ENCODE measurements around the gene DLGAP5. TPM values are rescaled to one million over a fixed set of nuclear protein-coding genes. Genes with fewer than 3 reads are reported as not detected.

DLGAP5 gene
- total RNA-seq, 4 donors from 2014 or later: 0.82 to 11.5 (median 1.3) TPM

DNA sequence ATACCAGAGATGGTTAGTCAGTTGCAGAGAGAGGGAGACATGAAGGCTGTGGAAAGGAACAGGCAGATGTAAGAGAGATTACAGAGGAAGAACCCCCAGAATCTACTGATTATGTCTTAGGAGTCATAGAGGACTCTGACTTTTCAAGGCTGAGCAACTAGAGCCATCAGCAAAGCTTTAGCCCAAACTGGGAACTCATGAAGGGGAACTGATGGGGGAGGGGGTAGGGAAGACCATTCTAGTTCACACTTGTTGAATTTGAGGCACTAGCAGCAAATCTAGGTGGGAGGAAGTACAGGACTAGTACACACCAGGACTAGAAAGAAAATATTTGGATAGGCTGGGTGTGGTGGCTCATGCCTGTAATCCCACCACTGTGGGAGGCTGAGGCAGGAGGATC, 52.2 kb downstream of the DLGAP5 start:
- H3K4me1 ChIP-seq: peaks cover 14 to 50% (median 21%) of the 10 kb centered on the region in 4 donors
- H3K4me3 ChIP-seq: no peak overlapping the region
- in situ Hi-C loops (cut with MboI; ENCODE audit: low pct_ligation_motif_present in 1 of 4, low pct_unique_long_range_greater_than_20kb in 1 of 4, low sequenced_read_pairs in 3 of 4): loop anchor here in 1 of 4 donors (10.0 kb wide), 1 partner anchor 54 kb away; no protein-coding TSS in a partner anchor
- DNase-seq: no peak
- no peak overlapping the region for H3K27ac ChIP-seq
- TF ChIP-seq POLR2A (IDR thresholded peaks at IDR 0.05) (peak; percentile 11), EP300 (IDR thresholded peaks at IDR 0.05; ENCODE audit: low read depth) (no peak), POLR2AphosphoS5 (IDR thresholded peaks at IDR 0.05) (no peak)
- TF ChIP-seq, protein P1, sequence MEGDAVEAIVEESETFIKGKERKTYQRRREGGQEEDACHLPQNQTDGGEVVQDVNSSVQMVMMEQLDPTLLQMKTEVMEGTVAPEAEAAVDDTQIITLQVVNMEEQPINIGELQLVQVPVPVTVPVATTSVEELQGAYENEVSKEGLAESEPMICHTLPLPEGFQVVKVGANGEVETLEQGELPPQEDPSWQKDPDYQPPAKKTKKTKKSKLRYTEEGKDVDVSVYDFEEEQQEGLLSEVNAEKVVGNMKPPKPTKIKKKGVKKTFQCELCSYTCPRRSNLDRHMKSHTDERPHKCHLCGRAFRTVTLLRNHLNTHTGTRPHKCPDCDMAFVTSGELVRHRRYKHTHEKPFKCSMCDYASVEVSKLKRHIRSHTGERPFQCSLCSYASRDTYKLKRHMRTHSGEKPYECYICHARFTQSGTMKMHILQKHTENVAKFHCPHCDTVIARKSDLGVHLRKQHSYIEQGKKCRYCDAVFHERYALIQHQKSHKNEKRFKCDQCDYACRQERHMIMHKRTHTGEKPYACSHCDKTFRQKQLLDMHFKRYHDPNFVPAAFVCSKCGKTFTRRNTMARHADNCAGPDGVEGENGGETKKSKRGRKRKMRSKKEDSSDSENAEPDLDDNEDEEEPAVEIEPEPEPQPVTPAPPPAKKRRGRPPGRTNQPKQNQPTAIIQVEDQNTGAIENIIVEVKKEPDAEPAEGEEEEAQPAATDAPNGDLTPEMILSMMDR (IDR thresholded peaks at IDR 0.05): no peak
- H3K9me3 ChIP-seq: no peaks in the 10 kb centered on the region
- intact Hi-C loops (cut with DNase I; ENCODE audit: low total_unique reads): no loop called here
- peaks cover 0 to 53% (median 20%) of the 10 kb centered on the region in 4 donors for H3K36me3 ChIP-seq
- H3K27me3 ChIP-seq: no peaks in the 10 kb centered on the region

- H3K4me3 ChIP-seq: peak overlapping the region in 1 of 4 donors; percentile 5
These were observed 53.3 kb downstream of the DLGAP5 start for GRCh38 chr14:55138091-55138490.

DNA sequence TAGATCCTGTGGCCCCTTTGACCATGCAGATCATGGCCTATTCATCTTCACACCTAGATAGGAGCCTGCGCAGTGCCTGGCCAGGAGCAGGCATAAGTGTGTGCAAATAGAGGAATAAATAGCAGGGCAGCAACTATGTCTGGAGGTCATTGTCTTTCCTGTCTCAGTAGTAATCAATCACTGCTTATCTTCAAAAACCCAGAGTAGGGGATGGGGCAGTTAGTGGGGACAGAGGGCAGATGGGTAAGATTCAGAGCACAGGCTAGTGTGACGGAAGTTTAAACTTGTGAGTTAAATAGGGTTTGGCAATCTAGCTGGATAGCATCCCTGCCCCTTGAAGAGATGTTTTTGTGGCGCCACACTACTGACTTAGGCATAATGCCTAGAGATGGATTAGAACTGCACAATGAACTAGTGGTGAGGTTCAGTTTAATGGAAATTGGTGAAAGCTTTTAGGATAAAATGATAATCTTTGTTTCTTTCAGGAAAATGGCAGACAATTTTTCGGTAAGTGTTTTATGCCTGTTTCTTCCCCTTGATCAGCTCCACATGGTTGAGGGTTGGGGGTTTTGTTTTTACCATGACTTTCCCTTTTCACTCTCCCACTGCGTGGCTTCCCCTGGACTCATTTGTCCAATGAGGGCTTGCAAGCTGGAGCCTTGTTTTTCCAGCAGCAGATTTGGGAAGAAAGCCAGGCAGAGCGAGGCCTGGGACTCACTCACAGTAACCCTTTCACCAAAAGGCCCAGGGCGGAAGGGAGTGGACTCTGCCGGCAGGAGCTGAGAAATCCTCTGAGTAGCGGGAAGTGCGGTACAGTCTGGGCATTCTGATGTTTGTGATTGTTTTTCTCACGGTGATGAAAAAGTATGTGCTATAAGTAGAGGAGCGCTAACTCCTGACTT, 54.2 kb downstream of the DLGAP5 start:
- in situ Hi-C loops (cut with MboI; ENCODE audit: low pct_ligation_motif_present in 1 of 4, low pct_unique_long_range_greater_than_20kb in 1 of 4, low sequenced_read_pairs in 3 of 4) (loop anchor here in 1 of 4 donors (10.0 kb wide), 1 partner anchor 52 kb away; no protein-coding TSS in a partner anchor), intact Hi-C loops (cut with DNase I; ENCODE audit: low total_unique reads) (no loop called here)
- WGBS, 2 donors (ENCODE audit: low coverage in 1 of 2): 47 to 61% methylated on average over 9 to 12 of the region's 12 CpGs
- peak; percentile 41 for DNase-seq
- no peaks in the 10 kb centered on the region for H3K9me3 ChIP-seq
- H3K4me3 ChIP-seq: peak overlapping the region in 1 of 4 donors; percentile 5
- peak overlapping the region; percentile 60 to 76 (median 68) for H3K27ac ChIP-seq
- no peaks in the 10 kb centered on the region for H3K27me3 ChIP-seq
- H3K36me3 ChIP-seq: peaks cover 0 to 34% (median 12%) of the 10 kb centered on the region in 4 donors
- TF ChIP-seq, protein P1 (IDR thresholded peaks at IDR 0.05): no peak
- TF ChIP-seq POLR2AphosphoS5 (IDR thresholded peaks at IDR 0.05): peak in 1 of 3 donors; percentile 36
- peaks cover 20 to 70% (median 37%) of the 10 kb centered on the region in 4 donors for H3K4me1 ChIP-seq

More at GRCh38 chr14:55138091-55138490, 53.3 kb downstream of the DLGAP5 start:
- peak overlapping the region; percentile 60 to 76 (median 68) for H3K27ac ChIP-seq
- TF ChIP-seq, protein P1 (IDR thresholded peaks at IDR 0.05): peak in 1 of 5 experiments; percentile 15
- TF ChIP-seq POLR2A (IDR thresholded peaks at IDR 0.05): no peak
- peaks cover 17 to 61% (median 28%) of the 10 kb centered on the region in 4 donors for H3K4me1 ChIP-seq
- WGBS, 2 donors (ENCODE audit: low coverage in 1 of 2): 88% methylated on average over 5 of the region's 7 CpGs; no CpG with 5 or more reads in 1 of the 2 donors
- intact Hi-C loops (cut with DNase I; ENCODE audit: low total_unique reads) (no loop called here), in situ Hi-C loops (cut with MboI; ENCODE audit: low pct_ligation_motif_present in 1 of 4, low pct_unique_long_range_greater_than_20kb in 1 of 4, low sequenced_read_pairs in 3 of 4) (loop anchor here in 1 of 4 donors (10.0 kb wide), 1 partner anchor 53 kb away; no protein-coding TSS in a partner anchor)
- no peaks in the 10 kb centered on the region for H3K9me3 ChIP-seq
- no peaks in the 10 kb centered on the region for H3K27me3 ChIP-seq
- peaks cover 0 to 43% (median 16%) of the 10 kb centered on the region in 4 donors for H3K36me3 ChIP-seq
- no peak for DNase-seq

DNA sequence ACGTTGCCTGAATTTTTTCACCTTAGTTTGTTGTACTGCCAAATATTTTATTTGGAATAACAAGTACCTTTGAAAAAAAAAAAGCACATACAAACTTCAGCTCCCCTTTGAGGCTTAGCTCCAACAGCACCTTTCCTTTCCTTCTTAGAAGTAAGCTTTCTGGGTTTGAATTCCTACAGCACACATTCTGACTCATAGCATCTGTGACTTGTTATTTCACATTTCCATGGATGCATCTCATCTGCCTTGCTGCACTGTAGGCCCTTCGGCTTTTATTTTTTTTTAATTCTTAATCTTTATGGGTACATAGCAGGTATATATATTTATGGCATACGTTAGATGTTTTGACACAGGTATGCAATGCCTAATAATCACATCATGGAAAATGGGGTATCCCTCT, 55.1 kb downstream of the DLGAP5 start:
- Histone ChIP-seq H3K27me3 (no peaks in the 10 kb centered on the region), H3K9me3 (no peaks in the 10 kb centered on the region), H3K4me1 (peaks cover 20 to 75% (median 44%) of the 10 kb centered on the region in 4 donors), H3K27ac (peak overlapping the region; percentile 60 to 76 (median 68)), H3K36me3 (peaks cover 0 to 28% (median 12%) of the 10 kb centered on the region in 4 donors), H3K4me3 (no peak overlapping the region)
- no peak for DNase-seq
- TF ChIP-seq POLR2AphosphoS5 (IDR thresholded peaks at IDR 0.05) (no peak), EP300 (IDR thresholded peaks at IDR 0.05; ENCODE audit: low read depth) (no peak), POLR2A (IDR thresholded peaks at IDR 0.05) (no peak)
- TF ChIP-seq, protein P1 (IDR thresholded peaks at IDR 0.05): no peak
- in situ Hi-C loops (cut with MboI; ENCODE audit: low pct_ligation_motif_present in 1 of 4, low pct_unique_long_range_greater_than_20kb in 1 of 4, low sequenced_read_pairs in 3 of 4) (loop anchor here in 1 of 4 donors (10.0 kb wide), 1 partner anchor 51 kb away; no protein-coding TSS in a partner anchor), intact Hi-C loops (cut with DNase I; ENCODE audit: low total_unique reads) (no loop called here)
- WGBS, 2 donors (ENCODE audit: low coverage in 1 of 2): 61 to 72% methylated on average over 3 of the region's 3 CpGs
